ENCODE data around the gene TMED6. TPM values are rescaled to one million over a fixed set of nuclear protein-coding genes. Genes with fewer than 3 reads are reported as not detected.

TMED6 gene
- total and polyA plus RNA-seq, 2 of the 8 experiments (the other 6 are each of a cell fraction or from before 2014, with no cell fraction given): not detected

DNA sequence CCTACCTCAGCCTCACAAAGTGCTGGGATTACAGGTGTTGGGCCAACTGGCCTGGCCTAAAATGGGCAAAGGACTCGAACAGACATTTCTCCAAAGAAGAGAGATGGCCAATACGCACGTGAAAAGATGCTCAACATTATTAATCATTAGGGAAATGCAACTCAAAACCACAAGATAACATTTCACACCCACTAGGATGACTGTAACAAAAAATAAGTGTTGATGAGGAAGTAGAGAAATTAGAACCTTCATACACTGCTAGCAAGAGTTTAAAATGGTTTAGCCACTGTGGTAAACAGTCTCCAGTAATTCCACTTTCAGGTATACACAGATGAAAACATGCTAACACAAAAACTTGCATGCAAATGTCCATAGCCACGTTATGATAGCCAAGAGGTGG, 5.7 kb downstream of the TMED6 start (continued):
- TF ChIP-seq, protein P1, sequence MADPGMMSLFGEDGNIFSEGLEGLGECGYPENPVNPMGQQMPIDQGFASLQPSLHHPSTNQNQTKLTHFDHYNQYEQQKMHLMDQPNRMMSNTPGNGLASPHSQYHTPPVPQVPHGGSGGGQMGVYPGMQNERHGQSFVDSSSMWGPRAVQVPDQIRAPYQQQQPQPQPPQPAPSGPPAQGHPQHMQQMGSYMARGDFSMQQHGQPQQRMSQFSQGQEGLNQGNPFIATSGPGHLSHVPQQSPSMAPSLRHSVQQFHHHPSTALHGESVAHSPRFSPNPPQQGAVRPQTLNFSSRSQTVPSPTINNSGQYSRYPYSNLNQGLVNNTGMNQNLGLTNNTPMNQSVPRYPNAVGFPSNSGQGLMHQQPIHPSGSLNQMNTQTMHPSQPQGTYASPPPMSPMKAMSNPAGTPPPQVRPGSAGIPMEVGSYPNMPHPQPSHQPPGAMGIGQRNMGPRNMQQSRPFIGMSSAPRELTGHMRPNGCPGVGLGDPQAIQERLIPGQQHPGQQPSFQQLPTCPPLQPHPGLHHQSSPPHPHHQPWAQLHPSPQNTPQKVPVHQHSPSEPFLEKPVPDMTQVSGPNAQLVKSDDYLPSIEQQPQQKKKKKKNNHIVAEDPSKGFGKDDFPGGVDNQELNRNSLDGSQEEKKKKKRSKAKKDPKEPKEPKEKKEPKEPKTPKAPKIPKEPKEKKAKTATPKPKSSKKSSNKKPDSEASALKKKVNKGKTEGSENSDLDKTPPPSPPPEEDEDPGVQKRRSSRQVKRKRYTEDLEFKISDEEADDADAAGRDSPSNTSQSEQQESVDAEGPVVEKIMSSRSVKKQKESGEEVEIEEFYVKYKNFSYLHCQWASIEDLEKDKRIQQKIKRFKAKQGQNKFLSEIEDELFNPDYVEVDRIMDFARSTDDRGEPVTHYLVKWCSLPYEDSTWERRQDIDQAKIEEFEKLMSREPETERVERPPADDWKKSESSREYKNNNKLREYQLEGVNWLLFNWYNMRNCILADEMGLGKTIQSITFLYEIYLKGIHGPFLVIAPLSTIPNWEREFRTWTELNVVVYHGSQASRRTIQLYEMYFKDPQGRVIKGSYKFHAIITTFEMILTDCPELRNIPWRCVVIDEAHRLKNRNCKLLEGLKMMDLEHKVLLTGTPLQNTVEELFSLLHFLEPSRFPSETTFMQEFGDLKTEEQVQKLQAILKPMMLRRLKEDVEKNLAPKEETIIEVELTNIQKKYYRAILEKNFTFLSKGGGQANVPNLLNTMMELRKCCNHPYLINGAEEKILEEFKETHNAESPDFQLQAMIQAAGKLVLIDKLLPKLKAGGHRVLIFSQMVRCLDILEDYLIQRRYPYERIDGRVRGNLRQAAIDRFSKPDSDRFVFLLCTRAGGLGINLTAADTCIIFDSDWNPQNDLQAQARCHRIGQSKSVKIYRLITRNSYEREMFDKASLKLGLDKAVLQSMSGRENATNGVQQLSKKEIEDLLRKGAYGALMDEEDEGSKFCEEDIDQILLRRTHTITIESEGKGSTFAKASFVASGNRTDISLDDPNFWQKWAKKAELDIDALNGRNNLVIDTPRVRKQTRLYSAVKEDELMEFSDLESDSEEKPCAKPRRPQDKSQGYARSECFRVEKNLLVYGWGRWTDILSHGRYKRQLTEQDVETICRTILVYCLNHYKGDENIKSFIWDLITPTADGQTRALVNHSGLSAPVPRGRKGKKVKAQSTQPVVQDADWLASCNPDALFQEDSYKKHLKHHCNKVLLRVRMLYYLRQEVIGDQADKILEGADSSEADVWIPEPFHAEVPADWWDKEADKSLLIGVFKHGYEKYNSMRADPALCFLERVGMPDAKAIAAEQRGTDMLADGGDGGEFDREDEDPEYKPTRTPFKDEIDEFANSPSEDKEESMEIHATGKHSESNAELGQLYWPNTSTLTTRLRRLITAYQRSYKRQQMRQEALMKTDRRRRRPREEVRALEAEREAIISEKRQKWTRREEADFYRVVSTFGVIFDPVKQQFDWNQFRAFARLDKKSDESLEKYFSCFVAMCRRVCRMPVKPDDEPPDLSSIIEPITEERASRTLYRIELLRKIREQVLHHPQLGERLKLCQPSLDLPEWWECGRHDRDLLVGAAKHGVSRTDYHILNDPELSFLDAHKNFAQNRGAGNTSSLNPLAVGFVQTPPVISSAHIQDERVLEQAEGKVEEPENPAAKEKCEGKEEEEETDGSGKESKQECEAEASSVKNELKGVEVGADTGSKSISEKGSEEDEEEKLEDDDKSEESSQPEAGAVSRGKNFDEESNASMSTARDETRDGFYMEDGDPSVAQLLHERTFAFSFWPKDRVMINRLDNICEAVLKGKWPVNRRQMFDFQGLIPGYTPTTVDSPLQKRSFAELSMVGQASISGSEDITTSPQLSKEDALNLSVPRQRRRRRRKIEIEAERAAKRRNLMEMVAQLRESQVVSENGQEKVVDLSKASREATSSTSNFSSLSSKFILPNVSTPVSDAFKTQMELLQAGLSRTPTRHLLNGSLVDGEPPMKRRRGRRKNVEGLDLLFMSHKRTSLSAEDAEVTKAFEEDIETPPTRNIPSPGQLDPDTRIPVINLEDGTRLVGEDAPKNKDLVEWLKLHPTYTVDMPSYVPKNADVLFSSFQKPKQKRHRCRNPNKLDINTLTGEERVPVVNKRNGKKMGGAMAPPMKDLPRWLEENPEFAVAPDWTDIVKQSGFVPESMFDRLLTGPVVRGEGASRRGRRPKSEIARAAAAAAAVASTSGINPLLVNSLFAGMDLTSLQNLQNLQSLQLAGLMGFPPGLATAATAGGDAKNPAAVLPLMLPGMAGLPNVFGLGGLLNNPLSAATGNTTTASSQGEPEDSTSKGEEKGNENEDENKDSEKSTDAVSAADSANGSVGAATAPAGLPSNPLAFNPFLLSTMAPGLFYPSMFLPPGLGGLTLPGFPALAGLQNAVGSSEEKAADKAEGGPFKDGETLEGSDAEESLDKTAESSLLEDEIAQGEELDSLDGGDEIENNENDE (IDR thresholded peaks at IDR 0.05; ENCODE audit: insufficient replicate concordance, low read length): no peak
- TF ChIP-seq NANOG (IDR thresholded peaks at IDR 0.05; ENCODE audit: insufficient read depth, low read depth, low read length, poor library complexity, severe bottlenecking) (no peak), CTBP2 (IDR thresholded peaks at IDR 0.05; ENCODE audit: borderline replicate concordance, insufficient read depth, insufficient read length, low read length) (no peak), SP4 (IDR thresholded peaks at IDR 0.05; ENCODE audit: low read length) (no peak), JUN (IDR thresholded peaks at IDR 0.05; ENCODE audit: low read depth, low read length) (no peak), TAF1 (IDR thresholded peaks at IDR 0.05; ENCODE audit: low read depth, low read length) (no peak)
